ENCODE data around the gene MCHR1. TPM values are rescaled to one million over a fixed set of nuclear protein-coding genes. Genes with fewer than 3 reads are reported as not detected.
A peak's percentile ranks its signal among the peaks of the same experiment; 100 is the strongest.

MCHR1 gene
- total and polyA plus RNA-seq, 12 donors, result 0.15 to 1.5 (median 0.37) TPM; not detected in 1

- H3K4me1 ChIP-seq, result peaks cover 0 to 7% (median 0%) of the 10 kb centered on the region in 9 donors
- DNase-seq, result no peak
- no peak overlapping the region for H3K27ac ChIP-seq
- peak in 3 of 8 donors; percentile 35 to 42 (median 41) for ATAC-seq
- no peak for TF ChIP-seq CTCF (IDR thresholded peaks at IDR 0.05)
- no peak overlapping the region for H3K4me3 ChIP-seq
- peaks cover 0 to 3% (median 0%) of the 10 kb centered on the region in 7 donors for H3K27me3 ChIP-seq
- H3K9me3 ChIP-seq, result no peaks in the 10 kb centered on the region
- intact Hi-C loops (cut with DNase I), result loop anchor here in 1 of 10 donors (10.0 kb wide), 1 partner anchor 200 kb away; no protein-coding TSS in a partner anchor
- no peaks in the 10 kb centered on the region for H3K36me3 ChIP-seq
- 40 to 47% methylated on average over 7 of the region's 7 CpGs for WGBS, 2 donors
These were observed 15.1 kb downstream of the MCHR1 start for GRCh38 chr22:40694411-40694810.

GRCh38 chr22:40701274-40701673, 22.0 kb downstream of the MCHR1 start:
- no peaks in the 10 kb centered on the region for H3K9me3 ChIP-seq
- H3K4me3 ChIP-seq, result no peak overlapping the region
- no peaks in the 10 kb centered on the region for H3K27me3 ChIP-seq
- intact Hi-C loops (cut with DNase I), result no loop called here
- DNase-seq (no peak), ATAC-seq (no peak)
- no peaks in the 10 kb centered on the region for H3K4me1 ChIP-seq
- no peak for TF ChIP-seq CTCF (IDR thresholded peaks at IDR 0.05)
- 96 to 98% methylated on average over 7 of the region's 7 CpGs for WGBS, 2 donors
- no peaks in the 10 kb centered on the region for H3K36me3 ChIP-seq
- H3K27ac ChIP-seq, result no peak overlapping the region

GRCh38 chr22:40703174-40703573, 23.9 kb downstream of the MCHR1 start:
- Histone ChIP-seq H3K4me1 (no peaks in the 10 kb centered on the region), H3K27ac (no peak overlapping the region), H3K9me3 (peaks cover 0 to 11% (median 0%) of the 10 kb centered on the region in 11 donors), H3K36me3 (no peaks in the 10 kb centered on the region), H3K27me3 (no peaks in the 10 kb centered on the region), H3K4me3 (no peak overlapping the region)
- peak in 1 of 8 donors; percentile 25 for ATAC-seq
- DNase-seq, result no peak
- no peak for TF ChIP-seq CTCF (IDR thresholded peaks at IDR 0.05)
- 90 to 92% methylated on average over 1 of the region's 1 CpG for WGBS, 2 donors
- intact Hi-C loops (cut with DNase I), result no loop called here

GRCh38 chr22:40703736-40704135, 24.5 kb downstream of the MCHR1 start:
- intact Hi-C loops (cut with DNase I), result no loop called here
- DNase-seq, result no peak
- no peak for TF ChIP-seq CTCF (IDR thresholded peaks at IDR 0.05)
- 70 to 72% methylated on average over 5 of the region's 5 CpGs for WGBS, 2 donors
- ATAC-seq, result no peak
- Histone ChIP-seq H3K27me3 (no peaks in the 10 kb centered on the region), H3K4me3 (no peak overlapping the region), H3K27ac (no peak overlapping the region), H3K9me3 (peaks cover 0 to 11% (median 0%) of the 10 kb centered on the region in 11 donors), H3K4me1 (no peaks in the 10 kb centered on the region), H3K36me3 (no peaks in the 10 kb centered on the region)

Measured in heart right ventricle (tissue), 16 donors.